ENCODE measurements around the gene GOLGA3.

GRCh38 chr12:132774646-132775275, 53.9 kb downstream of the GOLGA3 start:
- TF ChIP-seq REST (IDR thresholded peaks at IDR 0.05; ENCODE audit: unreplicated experiment): no peak
- TF ChIP-seq CTCF (conservative IDR thresholded peaks at IDR 0.05; ENCODE audit: low read depth in 2 of 2): no peak
- no peak for TF ChIP-seq JUNB (IDR thresholded peaks at IDR 0.05; ENCODE audit: unreplicated experiment)
- no peak for TF ChIP-seq ZNF462 (CRISPR knock-in tag; IDR thresholded peaks at IDR 0.05)
- no peak for TF ChIP-seq EZH2 (IDR thresholded peaks at IDR 0.05; ENCODE audit: low read depth, unreplicated experiment)
- no peak for TF ChIP-seq STAT1 (IDR thresholded peaks at IDR 0.05; ENCODE audit: unreplicated experiment)
- TF ChIP-seq POLR2AphosphoS5 (IDR thresholded peaks at IDR 0.05; ENCODE audit: low read depth): no peak
- TF ChIP-seq EZH2phosphoT487 (IDR thresholded peaks at IDR 0.05; ENCODE audit: unreplicated experiment): no peak

Data from GM23338 (cell line).